Bronchial epithelial cell (primary cell): Measurements from ENCODE around the gene AANAT. TPM values are rescaled to one million over a fixed set of nuclear protein-coding genes. Genes with fewer than 3 reads are reported as not detected.
A peak's percentile ranks its signal among the peaks of the same experiment; 100 is the strongest.

Source experiments
- DNase-seq: peaks from one replicate; pipeline ENCODE4 v3.0.0-alpha.2; 2010; ENCODE audit warnings: low read depth
- FAIRE-seq: peaks from 2 replicates; lab custom pipeline; 2011; peaks lifted over from hg19 to GRCh38; lab: Jason Lieb, UNC
- H3K27me3 ChIP-seq: 2 replicates; pipeline ENCODE4 v1.5.1; 2011; ENCODE audit warnings: low read length; ENCODE audit not compliant: control insufficient read depth, insufficient read depth
- H3K36me3 ChIP-seq: 2 replicates; pipeline ENCODE4 v1.5.1; 2011; ENCODE audit warnings: low read length; ENCODE audit not compliant: control insufficient read depth, insufficient read depth
- H3K4me3 ChIP-seq: 2 replicates; pipeline ENCODE4 v1.5.1; 2011; ENCODE audit warnings: mild to moderate bottlenecking, low read depth, low read length, control low read depth
- total RNA-seq: library from RNA; depleted of rRNA; stranded (reverse); fragments of >200 nt; gene quantifications from 2 replicates; pipeline ENCODE4 v1.2.1, GENCODE V29; 2014
- TF ChIP-seq, protein P1 (sequence below): IDR thresholded peaks from 2 replicates; pipeline ENCODE4 v1.5.1; 2011; ENCODE audit warnings: mild to moderate bottlenecking, moderate library complexity, low read length, control low read depth, inconsistent platforms; ENCODE audit not compliant: insufficient read depth, severe bottlenecking

The AANAT gene
- total RNA-seq, 1 donor from 2014 or later = not detected

DNA sequence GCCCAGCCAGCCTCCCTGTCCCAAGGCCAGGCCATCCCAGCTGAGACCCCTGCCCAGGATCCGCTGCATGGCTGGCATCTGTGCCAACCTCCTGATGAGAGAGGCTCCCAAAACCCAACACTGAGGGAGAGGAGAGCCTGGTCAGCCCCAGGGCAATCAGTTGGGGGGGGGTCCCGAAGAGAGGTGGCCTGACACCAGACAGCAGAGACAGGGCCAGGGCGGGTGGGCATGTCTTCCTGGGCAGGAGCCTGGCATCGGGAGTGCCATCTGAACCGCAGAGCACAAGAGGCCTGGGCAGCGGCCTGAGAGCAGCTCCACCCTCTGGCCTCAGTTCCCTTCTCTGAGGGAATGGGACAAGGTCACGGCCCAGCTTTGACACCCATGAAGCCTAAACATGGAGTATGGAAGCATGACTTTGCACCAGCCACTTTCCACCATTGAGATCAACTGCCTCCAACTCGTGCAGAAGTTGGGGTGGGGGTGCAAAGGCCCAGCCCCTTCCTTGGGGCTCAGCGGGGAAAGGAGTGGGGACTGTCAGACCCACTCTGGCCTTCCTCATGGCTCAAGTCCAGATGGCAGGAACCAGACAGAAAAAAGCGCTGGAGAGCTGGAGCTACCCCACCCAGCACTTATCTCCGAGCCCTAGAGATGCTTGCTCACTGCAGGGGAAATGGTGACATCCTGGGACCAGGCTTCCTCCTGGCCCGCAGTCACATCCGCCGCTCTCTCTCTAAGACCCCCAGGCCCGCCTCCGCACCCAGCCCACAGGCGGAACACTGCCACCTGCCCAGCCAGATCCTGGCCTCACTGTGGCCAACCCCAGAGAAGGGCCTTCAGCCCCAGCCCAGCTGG lies 24.1 kb downstream of the AANAT start:
- peaks cover 10% of the 10 kb centered on the region for H3K36me3 ChIP-seq
- TF ChIP-seq, protein P1, sequence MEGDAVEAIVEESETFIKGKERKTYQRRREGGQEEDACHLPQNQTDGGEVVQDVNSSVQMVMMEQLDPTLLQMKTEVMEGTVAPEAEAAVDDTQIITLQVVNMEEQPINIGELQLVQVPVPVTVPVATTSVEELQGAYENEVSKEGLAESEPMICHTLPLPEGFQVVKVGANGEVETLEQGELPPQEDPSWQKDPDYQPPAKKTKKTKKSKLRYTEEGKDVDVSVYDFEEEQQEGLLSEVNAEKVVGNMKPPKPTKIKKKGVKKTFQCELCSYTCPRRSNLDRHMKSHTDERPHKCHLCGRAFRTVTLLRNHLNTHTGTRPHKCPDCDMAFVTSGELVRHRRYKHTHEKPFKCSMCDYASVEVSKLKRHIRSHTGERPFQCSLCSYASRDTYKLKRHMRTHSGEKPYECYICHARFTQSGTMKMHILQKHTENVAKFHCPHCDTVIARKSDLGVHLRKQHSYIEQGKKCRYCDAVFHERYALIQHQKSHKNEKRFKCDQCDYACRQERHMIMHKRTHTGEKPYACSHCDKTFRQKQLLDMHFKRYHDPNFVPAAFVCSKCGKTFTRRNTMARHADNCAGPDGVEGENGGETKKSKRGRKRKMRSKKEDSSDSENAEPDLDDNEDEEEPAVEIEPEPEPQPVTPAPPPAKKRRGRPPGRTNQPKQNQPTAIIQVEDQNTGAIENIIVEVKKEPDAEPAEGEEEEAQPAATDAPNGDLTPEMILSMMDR = no peak
- DNase-seq (no peak), FAIRE-seq (no peak)
- no peaks in the 10 kb centered on the region for H3K27me3 ChIP-seq
- H3K4me3 ChIP-seq = no peak overlapping the region

DNA sequence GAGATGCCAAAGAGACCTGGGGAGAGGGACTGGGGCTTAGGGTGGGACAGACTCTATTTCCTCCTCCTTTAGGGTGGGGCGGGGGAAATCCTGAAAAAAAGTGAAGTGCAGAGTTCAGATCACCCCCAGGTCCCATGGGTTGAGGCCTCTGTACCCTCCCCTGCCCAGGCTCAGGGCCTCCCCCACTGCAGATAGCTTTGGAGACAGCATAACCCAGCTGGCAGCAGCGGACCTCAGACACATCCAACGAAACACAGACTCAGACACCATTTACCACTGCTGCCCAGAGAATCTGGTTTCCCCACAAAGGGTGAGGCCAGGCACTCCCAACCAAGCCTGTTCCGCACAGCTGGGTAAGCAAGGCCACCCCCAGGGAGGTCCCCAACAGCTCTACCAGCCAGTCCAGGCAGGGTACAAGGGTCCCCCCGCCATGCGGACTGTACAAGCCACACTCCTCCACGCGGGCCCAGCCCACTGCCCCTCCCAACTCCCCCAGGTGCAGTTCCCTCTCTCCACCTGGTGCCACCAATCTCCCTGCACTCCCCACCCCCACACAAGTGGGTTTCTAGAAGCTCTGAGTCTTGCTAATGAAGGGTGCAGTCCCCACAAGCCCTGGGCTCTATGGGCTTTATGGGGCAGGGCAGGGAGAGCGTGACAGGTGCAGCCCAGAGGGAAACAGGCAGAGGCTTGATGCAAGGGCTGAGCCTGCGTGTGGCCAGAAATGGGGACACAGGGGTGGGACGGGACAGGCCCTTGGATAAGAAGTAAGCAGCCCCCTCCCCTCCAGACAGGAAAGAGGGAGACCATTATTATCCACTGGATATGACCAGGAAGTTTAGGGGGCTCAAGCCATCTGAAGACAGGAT lies 25.0 kb downstream of the AANAT start:
- no peak overlapping the region for H3K4me3 ChIP-seq
- DNase-seq (no peak), FAIRE-seq (no peak)
- H3K36me3 ChIP-seq = peaks cover 9% of the 10 kb centered on the region
- no peaks in the 10 kb centered on the region for H3K27me3 ChIP-seq
- TF ChIP-seq, protein P1 = no peak

GRCh38 chr17:76492989-76493501 lies 25.6 kb downstream of the AANAT start:
- H3K27me3 ChIP-seq = no peaks in the 10 kb centered on the region
- H3K36me3 ChIP-seq = peaks cover 7% of the 10 kb centered on the region
- DNase-seq (peak; percentile 71), FAIRE-seq (no peak)
- TF ChIP-seq, protein P1 = no peak
- H3K4me3 ChIP-seq = no peak overlapping the region

DNA sequence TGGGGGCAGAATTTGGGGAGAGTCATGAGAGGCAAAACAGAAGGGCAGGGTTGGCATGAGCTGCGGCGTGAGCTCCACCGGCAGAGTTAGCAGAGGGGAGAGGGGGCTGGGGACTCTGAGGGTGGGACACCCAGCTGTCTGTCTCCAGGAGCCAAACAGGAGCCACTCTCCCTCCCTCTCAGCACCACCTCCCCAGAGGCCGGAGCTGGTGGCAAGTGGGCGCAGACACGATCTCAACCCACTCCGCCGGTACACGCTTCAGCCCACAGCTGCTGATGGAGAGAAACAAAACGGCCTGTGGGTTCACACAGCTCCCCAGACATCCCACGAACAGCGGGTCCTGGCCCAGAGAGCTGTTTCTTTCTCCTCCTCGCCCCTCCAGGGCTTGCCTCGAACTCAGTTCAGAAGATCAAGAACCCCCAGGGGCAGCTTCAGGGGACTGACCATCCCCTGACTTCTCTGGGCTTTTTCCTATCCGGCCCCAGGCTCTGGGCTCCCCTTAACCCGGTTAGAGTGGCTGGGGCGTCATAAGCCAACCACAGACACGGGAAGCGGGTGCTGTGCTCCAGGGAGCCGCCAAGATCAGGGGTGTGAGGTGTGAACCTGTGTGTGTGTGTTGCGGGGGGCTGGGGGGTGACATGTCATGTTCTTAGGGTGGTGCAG lies 26.2 kb downstream of the AANAT start:
- H3K4me3 ChIP-seq = no peak overlapping the region
- DNase-seq = no peak
- no peaks in the 10 kb centered on the region for H3K27me3 ChIP-seq
- FAIRE-seq = no peak
- H3K36me3 ChIP-seq = peaks cover 7% of the 10 kb centered on the region
- TF ChIP-seq, protein P1 = no peak

DNA sequence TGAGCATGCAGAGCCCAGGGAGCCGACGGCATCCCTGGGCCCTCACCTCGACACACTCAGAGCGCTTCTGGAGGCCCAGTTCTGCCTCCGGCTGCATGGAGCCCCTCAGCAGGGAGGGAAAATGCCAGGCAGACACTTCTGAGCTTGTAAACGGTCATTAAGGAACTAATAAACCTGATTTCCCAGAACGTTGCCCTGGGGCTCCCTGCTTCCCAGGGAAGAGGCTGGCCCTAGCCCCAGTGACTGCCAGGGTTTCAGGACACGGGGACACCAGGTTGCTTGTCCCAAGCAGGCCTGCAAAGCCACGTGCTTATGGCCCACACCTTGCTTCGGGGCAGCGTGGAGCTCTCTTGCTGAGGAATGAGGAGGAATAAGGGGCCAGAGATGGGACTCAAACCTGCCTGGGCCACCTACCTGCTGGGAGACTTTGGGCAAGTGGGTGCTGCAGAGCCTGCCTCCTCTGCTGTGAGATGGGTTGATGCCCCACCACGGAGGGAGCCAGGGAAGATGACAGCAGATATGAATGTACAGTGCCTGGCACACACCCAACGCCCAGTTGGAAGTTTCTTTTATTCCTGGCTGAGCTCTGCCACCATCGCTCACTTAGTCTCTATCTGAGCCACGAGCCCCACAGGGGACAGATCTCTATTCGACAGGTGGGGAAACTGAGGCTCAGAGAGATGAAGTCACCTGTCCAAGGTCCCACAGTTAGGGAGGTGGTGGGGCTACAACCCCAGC lies 28.4 kb downstream of the AANAT start:
- FAIRE-seq (no peak), DNase-seq (no peak)
- no peak overlapping the region for H3K4me3 ChIP-seq
- peaks cover 7% of the 10 kb centered on the region for H3K36me3 ChIP-seq
- TF ChIP-seq, protein P1 = no peak
- H3K27me3 ChIP-seq = no peaks in the 10 kb centered on the region
